Epidermal melanocyte (primary cell): ENCODE measurements around the gene MFAP4.

Experiments used
- DNase-seq: peaks from one replicate; pipeline ENCODE4 v3.0.0; 2011; ENCODE audit warnings: low spot score; ENCODE audit not compliant: insufficient read length

The MFAP4 gene

GRCh38 chr17:19385521-19385983 is 1.4 kb downstream of the MFAP4 start:
- DNase-seq = no peak

DNA sequence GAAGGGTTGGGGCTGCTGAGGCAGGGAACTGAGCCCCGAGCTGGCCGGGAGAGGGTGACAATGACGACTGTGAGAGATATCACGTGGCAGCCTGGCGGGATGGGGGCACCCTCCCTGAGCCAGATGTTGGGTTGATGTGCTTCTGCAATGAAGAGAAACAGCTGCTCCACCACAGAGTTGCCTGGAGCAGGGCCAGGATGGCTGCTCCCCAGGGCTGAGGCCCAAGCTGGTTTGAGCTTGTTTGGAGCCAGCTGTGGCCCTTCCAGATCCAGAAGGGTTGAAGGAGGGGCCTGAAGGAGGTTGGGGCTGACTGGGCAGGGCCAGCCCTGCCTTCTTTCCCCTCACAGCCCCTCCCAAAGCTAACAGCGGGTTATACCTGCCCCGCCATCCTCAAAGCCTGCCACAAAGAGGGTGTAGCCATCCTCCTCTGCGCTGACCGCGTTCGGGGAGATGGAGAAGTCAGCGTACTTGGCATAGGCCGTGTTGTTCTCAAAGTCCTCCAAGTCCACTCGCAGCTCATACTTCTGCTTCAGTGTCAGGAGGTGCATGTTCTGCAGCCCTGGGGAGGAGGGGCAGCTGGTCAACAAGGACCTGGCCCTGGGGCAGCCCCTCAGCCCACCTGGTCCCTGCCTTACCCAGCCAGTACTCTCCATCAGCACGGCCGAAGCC is 2.1 kb downstream of the MFAP4 start:
- DNase-seq = peak; percentile 57

- DNase-seq = no peak
Observed at GRCh38 chr17:19383681-19384470, 3.1 kb downstream of the MFAP4 start.

- no peak for DNase-seq
Observed at GRCh38 chr17:19382531-19383444, 4.2 kb downstream of the MFAP4 start.

GRCh38 chr17:19381741-19382444 is 5.1 kb downstream of the MFAP4 start:
- no peak for DNase-seq

DNA sequence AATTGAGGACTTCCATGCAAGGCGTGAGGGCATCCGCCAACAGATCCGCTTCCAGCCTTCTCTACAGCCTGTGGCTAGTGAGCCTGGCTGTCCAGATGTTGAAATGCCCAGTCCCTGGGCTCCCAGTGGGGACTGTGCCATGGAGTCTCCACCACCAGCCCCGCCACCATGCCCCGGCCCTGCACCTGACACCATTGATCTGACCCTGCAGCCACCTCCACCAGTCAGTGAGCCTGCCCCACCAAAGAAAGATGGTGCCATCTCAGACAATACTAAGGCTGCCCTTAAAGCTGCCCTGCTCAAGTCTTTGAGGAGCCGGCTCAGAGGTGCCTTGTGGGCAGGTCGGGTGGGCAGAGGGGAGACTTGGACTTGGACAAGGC is 5.6 kb downstream of the MFAP4 start:
- no peak for DNase-seq

GRCh38 chr17:19380481-19381301 is 6.3 kb downstream of the MFAP4 start:
- DNase-seq = no peak

DNA sequence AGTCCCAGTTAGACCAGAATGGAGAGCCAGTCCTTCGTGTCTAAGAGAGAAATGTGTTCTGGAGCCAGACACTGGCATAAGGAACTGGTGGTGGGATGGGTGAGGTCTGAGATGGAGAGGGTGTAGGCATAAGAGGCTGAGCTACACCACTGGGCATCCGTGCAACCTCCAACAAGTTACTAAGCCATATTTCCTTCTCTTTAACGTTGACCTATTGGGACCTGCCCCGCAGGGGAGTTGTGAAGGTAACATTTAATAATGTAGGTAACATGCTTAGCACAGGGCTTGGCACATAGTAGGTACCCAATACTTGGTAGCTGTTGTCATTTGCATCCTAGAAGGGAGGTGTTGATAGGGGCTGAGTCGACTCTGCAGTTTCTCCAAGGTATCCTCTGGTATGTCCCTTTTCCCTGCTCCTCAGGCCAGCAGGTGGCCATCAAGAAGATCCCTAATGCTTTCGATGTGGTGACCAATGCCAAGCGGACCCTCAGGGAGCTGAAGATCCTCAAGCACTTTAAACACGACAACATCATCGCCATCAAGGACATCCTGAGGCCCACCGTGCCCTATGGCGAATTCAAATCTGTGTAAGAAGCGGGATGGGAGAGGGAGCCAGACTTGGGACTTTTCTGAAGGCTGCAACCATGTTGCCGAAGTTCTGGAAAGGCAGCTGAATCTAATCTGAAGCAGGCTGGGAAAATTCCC is 7.5 kb downstream of the MFAP4 start:
- DNase-seq = no peak

DNA sequence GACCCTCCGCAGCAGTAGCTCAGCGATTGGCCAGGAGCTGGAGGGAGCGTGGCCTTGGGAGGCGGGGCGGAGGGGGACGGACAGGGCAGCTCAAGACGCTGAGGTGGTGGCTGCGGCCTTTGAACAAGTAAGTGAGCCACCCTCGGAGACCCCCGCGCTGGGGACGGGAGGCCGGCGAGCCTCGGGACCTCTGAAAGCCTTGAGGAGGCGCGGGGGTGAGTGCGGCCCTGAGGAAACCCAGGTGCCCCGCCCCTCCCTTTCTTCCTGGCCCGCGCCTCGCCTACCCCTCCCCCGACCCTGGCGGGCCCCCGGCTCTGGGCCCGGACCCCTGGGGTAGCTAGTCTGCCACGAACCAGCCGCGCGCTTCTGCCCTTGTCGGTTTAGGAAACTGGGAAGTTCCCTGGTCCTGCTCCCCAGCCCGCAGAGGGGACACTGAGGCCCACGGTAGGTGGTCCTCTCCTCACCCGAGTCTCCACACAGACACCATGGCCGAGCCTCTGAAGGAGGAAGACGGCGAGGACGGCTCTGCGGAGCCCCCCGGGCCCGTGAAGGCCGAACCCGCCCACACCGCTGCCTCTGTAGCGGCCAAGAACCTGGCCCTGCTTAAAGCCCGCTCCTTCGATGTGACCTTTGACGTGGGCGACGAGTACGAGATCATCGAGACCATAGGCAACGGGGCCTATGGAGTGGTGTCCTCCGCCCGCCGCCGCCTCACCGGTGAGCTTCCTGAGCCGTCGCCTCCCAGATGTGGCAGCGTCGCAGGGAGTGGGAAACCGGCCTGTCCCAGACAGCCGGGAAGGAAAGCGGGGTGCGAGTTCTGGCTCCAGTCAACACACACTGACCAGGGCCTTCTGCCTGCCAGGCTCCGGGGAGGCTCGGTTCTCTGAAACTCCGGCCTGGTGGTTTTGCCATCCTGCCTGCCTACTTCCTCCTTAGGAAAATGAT is 8.3 kb downstream of the MFAP4 start, which contains the start of gene MAPK7:
Gene MAPK7 (plus strand): TSS at position 83 of the 945 bp plus-strand sequence. CDS start 403 bp downstream, at position 486.
- DNase-seq = no peak

DNA sequence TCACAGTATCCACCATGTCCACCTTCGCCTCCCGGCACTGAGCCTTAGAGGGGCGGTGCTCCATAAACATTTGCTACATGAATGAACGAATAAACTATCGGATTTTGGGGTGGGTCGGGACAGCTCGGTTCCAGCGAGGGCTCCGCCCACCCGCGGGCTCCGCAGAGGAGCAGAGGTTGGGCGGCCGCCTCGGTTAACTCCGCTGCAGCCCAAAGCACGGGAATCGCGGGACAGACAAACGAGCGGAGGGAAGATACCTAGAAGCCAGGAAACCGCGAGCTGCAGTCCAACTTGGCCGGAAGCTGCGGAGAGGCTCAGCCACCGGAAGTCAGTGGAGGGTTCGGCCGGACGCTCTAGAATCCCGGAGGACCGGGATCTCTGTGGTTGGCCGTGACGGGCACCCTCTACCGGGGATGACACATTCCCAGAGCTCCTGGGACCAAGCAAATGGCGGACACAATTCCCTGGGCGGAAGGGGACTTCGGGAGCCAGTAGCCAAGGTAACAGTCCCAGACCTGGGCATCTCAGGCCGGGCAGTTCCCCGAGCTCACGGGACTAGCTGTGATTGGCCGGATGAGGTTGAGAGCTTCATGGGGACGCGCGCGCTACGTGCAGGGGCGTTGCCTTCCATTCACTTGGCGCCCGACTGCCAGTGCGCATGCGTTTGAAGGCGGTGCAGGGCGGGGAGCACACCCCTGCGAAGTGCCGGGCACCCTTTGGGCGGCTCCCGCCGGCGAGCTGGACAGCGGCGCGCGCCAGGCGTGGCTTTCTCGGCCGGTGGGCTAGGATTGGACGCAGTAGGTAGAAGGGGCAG is 9.2 kb downstream of the MFAP4 start:
- DNase-seq = peak; percentile 99

- no peak for DNase-seq
Observed at GRCh38 chr17:19376811-19377210, 10.2 kb downstream of the MFAP4 start.

DNA sequence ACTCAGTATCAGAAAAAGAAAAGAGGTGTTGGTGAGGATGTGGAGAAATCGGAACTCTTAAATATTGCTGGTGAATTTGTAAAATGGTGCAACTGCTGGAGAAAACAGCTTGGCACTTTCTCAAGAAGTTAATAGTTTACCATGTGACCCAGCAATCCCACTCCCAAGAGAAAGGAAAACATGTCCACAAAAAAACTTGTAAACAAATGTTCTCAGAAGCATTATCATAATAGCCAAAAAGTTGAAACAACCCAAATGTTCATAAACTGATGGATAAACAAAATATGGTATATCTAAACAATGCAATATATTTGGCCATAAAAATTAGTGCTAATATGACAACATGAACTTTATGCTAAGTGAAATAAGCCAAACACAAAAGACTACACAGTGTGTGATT is 11.3 kb downstream of the MFAP4 start:
- DNase-seq = no peak

DNA sequence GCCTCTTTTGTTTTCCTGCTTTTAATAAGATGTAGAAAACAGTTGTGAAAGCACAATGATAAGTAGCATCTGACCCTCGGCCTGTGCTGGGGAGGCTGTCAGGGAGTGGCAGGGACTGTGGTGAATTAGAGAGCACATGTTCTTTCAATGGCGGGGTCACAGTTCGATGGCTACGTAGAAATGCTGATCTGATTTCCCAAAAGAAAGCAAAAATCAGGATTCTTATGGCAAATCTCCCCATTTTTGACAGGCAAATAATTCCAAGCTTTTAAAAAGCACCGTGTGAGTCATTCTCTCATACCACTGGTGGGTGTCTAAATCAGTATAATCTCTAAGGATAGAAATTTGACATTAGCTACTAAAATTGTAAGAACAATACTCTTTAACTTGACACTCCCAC is 12.9 kb downstream of the MFAP4 start:
- DNase-seq = no peak

DNA sequence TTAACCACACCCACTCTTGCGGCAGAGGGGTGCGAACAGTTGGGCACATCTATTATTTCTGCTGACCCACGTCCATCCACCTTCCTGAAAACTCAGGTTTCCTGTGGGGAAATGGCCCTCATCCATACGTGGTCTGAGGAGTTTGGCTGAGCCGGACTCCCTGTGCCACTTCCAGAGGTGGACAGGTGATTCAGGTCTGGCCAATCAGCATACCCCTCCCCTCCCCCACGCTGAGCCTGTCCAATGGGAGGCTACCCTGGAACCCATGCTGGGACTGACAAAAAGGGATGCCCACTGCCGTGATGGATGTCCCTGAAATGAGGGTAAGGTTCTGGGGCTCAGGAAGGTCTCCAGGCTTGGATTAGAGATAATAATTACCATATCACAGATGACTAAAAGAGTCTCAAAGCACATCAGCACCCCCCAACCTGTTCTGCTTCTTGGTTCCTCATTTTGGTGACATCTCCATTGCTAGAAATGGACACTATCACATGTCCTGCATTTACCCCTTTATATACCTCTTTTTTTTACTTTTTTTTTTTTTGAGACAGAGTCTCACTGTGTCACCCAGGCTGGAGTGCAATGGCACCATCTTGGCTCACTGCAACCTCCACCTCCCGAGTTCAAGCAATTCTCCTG is 14.0 kb downstream of the MFAP4 start:
- DNase-seq = no peak

DNA sequence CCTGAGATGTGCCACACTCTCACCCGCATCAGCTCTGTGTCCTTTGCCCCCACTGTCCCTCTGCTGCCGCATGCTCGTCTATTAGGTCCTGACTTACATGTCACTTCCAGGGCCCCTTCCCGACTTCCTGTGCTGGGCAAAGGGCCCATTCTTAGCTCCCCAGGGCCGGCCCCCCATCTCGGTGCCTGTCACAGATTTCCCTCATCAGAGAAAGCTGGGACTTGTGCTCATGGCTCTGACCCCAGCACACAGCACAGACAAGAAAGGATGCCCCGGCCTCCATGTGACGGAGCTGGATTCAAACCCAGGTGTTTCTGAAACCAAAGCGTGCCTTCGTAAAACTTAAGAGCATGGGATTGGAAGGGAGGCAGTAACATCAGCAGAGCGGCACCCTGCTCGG is 14.6 kb downstream of the MFAP4 start:
- DNase-seq = no peak

DNA sequence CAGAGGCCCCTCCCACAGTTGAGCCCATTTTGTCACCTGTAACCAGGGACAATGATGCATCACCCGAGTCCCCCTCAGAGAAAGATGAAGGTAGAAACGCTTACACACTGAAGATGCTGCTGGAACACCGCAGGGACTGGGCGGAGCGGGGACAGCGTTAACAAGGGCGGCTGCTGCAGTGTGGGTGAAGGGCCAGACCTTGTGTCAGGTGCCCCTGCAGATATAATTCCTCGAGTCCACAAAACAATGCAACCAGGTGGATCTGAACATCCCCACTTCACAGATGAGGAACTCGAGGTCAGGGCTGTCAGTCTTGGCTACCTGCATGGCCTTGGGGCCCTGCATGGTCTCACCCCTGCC is 15.0 kb downstream of the MFAP4 start:
- DNase-seq = no peak
